ENCODE measurements around the gene COL4A2. TPM values are rescaled to one million over a fixed set of nuclear protein-coding genes. Genes with fewer than 3 reads are reported as not detected.
A peak's percentile ranks its signal among the peaks of the same experiment; 100 is the strongest.

The COL4A2 gene
- total RNA-seq, 1 donor from 2014 or later, result 1,556 TPM

DNA sequence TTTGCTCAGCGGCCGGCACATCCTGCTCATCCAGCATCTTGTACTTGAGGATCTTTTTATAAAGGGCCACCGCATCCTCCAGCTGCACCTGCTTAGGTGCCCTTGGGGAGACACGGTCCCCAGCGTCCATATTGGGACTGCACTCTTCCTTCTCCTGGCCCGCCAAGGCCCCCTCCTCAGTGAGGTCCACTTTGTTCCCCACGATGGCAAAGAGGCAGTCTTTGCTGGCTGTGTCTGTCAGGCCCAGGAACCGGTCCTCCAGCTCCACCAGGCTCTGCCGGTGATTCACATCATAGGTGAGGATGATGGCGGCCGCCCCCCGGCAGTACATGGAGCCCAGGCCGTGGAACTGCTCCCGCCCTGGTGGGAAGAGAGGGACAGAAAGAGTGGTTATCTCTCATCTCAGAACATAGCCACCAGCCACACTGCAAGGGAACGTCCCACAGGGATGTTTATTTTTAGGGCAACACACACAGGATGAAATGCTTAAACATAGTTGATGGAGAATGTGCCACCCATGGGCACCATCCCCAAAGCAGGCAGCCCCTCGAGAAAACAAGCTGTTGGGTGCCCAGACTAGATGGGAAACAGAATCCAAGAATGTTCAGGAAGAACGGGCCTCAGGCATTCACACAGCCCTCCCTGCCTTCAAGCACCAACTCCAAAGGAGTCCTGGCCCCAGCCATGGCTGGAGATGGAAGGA, 216.9 kb downstream of the COL4A2 start:
- Mint-ChIP-seq H3K4me1 (ENCODE audit: unreplicated experiment) (no peaks in the 10 kb centered on the region), H3K4me3 (ENCODE audit: unreplicated experiment) (no peak overlapping the region), H3K27me3 (ENCODE audit: unreplicated experiment) (peaks cover 11% of the 10 kb centered on the region), H3K36me3 (ENCODE audit: low read depth, unreplicated experiment) (peaks cover 9% of the 10 kb centered on the region), H3K27ac (ENCODE audit: unreplicated experiment) (no peak overlapping the region), H3K9me3 (ENCODE audit: unreplicated experiment) (no peaks in the 10 kb centered on the region)
- TF ChIP-seq, protein P1, sequence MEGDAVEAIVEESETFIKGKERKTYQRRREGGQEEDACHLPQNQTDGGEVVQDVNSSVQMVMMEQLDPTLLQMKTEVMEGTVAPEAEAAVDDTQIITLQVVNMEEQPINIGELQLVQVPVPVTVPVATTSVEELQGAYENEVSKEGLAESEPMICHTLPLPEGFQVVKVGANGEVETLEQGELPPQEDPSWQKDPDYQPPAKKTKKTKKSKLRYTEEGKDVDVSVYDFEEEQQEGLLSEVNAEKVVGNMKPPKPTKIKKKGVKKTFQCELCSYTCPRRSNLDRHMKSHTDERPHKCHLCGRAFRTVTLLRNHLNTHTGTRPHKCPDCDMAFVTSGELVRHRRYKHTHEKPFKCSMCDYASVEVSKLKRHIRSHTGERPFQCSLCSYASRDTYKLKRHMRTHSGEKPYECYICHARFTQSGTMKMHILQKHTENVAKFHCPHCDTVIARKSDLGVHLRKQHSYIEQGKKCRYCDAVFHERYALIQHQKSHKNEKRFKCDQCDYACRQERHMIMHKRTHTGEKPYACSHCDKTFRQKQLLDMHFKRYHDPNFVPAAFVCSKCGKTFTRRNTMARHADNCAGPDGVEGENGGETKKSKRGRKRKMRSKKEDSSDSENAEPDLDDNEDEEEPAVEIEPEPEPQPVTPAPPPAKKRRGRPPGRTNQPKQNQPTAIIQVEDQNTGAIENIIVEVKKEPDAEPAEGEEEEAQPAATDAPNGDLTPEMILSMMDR (IDR thresholded peaks at IDR 0.05; ENCODE audit: unreplicated experiment), result no peak
- DNase-seq (ENCODE audit: low spot score), result no peak

DNA sequence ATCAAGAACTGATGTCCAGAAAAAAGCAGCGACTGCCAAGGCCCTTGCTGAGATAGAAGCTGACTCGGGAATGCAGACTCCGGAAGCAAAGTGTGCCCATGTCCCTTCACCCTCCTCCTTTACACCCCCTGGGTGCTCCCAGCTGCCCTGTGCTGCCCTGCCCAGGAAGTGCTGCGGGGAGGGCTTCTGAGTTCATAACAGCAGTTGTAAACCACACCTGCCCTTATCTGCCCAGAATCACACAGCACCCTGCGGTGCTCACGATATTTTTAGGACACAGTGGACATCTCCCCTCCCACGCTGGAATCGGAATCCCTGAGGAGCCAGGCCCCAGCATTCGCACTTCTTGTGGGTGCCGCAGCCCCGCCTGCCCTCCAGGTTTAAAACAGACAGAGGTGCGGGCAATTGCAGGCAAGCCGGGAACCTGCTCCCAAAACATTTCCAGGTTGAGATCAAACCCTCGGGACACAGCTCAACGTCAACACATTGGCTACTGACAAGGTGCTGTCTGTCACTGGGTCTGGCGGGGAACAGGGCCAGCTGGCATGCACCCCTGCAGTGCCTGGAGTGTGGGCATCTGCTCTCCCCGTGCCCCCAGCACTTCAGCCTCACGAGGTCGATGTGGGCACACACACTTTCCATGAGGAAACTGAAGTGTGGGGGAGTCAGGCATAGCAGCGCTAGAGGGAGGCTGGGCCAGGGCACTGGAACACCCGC, 217.6 kb downstream of the COL4A2 start:
- no peaks in the 10 kb centered on the region for H3K4me1 Mint-ChIP-seq (ENCODE audit: unreplicated experiment)
- peaks cover 6% of the 10 kb centered on the region for H3K27me3 Mint-ChIP-seq (ENCODE audit: unreplicated experiment)

DNA sequence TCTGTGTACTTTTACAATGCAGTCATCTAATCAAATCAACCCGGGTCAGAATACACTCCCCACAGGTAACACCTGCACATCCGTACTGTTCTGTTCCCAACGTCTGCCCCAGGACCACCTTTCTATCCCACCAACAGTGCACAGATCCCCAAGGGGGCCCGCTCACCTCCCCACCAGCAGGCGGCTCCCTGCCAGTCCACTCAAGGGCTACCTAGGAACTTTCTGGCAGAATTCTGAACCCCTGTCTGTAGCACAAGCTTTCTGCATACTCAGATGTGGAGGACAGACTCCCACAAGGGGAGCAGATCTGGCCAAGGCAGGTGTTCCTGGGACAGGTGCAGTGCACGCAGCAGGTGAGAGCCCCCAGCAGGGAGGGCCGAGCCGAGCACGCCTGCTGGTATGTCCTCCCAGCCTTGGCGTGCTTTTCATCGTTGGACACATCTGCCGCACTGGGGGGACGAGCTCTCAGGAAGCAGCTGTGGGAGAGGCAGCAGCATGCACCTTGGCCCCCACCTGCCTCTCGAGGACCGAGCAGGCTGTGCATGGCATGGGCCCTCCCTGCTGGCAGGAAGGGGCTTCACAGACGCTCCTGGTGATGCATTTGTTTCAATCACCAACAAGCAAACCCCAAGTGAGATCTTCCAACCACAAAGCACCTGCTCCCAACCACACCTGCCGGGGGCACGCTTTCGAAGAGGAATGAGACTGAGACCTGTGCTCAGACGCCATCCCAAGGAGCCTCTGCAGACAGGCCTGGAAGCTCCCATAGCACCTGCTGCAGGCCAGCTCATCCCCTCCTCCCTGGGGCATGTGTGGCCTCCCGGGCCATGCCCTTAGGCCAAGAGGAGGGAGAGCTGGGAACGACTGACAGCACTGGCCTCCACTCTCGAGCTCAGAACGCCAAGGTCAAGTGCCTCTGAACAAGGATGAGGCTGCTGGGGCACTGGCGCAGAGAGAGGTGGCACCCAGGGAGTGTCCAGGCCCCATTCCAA, 218.5 kb downstream of the COL4A2 start:
- no peaks in the 10 kb centered on the region for H3K9me3 Mint-ChIP-seq (ENCODE audit: unreplicated experiment)
- no peaks in the 10 kb centered on the region for H3K4me1 Mint-ChIP-seq (ENCODE audit: unreplicated experiment)
- TF ChIP-seq, protein P1 (IDR thresholded peaks at IDR 0.05; ENCODE audit: unreplicated experiment), result no peak
- DNase-seq (ENCODE audit: low spot score), result no peak
- H3K36me3 Mint-ChIP-seq (ENCODE audit: low read depth, unreplicated experiment), result peaks cover 3% of the 10 kb centered on the region
- peaks cover 4% of the 10 kb centered on the region for H3K27me3 Mint-ChIP-seq (ENCODE audit: unreplicated experiment)
- peak overlapping the region; percentile 42 for H3K27ac Mint-ChIP-seq (ENCODE audit: unreplicated experiment)
- H3K4me3 Mint-ChIP-seq (ENCODE audit: unreplicated experiment), result no peak overlapping the region

More for the DNA sequence above, 217.6 kb downstream of the COL4A2 start:
- Mint-ChIP-seq H3K27ac (ENCODE audit: unreplicated experiment) (no peak overlapping the region), H3K36me3 (ENCODE audit: low read depth, unreplicated experiment) (peaks cover 9% of the 10 kb centered on the region), H3K9me3 (ENCODE audit: unreplicated experiment) (no peaks in the 10 kb centered on the region), H3K4me3 (ENCODE audit: unreplicated experiment) (no peak overlapping the region)
- TF ChIP-seq, protein P1 (IDR thresholded peaks at IDR 0.05; ENCODE audit: unreplicated experiment), result no peak
- no peak for DNase-seq (ENCODE audit: low spot score)

DNA sequence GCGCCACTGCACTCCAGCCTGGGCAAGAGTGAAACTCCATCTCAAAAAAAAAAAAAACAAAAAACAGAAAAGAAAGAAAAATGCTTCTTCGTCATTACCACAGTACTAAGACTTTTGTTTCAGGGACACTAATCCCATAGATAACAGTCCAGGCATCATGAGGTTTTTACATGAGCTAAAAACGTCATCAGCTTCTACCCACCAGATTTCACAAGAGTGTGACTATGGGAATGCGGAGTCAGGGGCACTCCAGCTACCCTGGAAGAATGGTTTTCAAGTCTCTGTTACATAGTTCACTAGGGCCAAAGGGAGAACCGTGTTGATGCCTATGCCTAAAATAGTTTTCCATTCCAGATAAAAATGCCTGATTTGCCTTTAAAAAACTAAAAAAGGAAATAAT, 221.3 kb downstream of the COL4A2 start:
- no peaks in the 10 kb centered on the region for H3K36me3 Mint-ChIP-seq (ENCODE audit: low read depth, unreplicated experiment)
- H3K9me3 Mint-ChIP-seq (ENCODE audit: unreplicated experiment), result no peaks in the 10 kb centered on the region
- DNase-seq (ENCODE audit: low spot score), result no peak
- no peak overlapping the region for H3K27ac Mint-ChIP-seq (ENCODE audit: unreplicated experiment)
- no peak overlapping the region for H3K4me3 Mint-ChIP-seq (ENCODE audit: unreplicated experiment)
- peaks cover 3% of the 10 kb centered on the region for H3K4me1 Mint-ChIP-seq (ENCODE audit: unreplicated experiment)
- TF ChIP-seq, protein P1 (IDR thresholded peaks at IDR 0.05; ENCODE audit: unreplicated experiment), result no peak
- peaks cover 4% of the 10 kb centered on the region for H3K27me3 Mint-ChIP-seq (ENCODE audit: unreplicated experiment)
